ENCODE results near the gene ZNF599. TPM values are rescaled to one million over a fixed set of nuclear protein-coding genes. Genes with fewer than 3 reads are reported as not detected.
A peak's percentile ranks its signal among the peaks of the same experiment; 100 is the strongest.

The ZNF599 gene
- total and polyA plus RNA-seq, 2 of the 13 experiments (the other 11 are each of a cell fraction or from before 2014, with no cell fraction given) = 5.8 to 7.3 TPM

- no peaks in the 10 kb centered on the region; a peak in 1 of 5 replicates for H3K27me3 ChIP-seq (ENCODE audit: control insufficient read depth in 1 of 2, insufficient read depth in 2 of 2, low read length in 2 of 2)
- H3K9me3 ChIP-seq (ENCODE audit: low read length) = no peaks in the 10 kb centered on the region
- TSS peak; percentile 91 for BruUV-seq (replicated peaks)
- H2AFZ ChIP-seq (ENCODE audit: low read length) = peak overlapping the region; percentile 82
- ChIA-PET POLR2A (interaction anchor here (1.0 to 1.7 kb wide), 5 partner anchors 13 to 306 kb away, joined by 3 to 10 read pairs (median 4); partner anchors contain the start of gene ZNF30), CTCF (ENCODE audit: low intra/inter-chr PET ratio, low total read pairs) (no interaction called here)
- H3K9ac ChIP-seq (ENCODE audit: insufficient read depth, low read depth, low read length) = peak overlapping the region; percentile 91
- ATAC-seq = no peak; the same call in 2 of the 3 replicates
- H3K27ac ChIP-seq (ENCODE audit: extremely low read length, insufficient read depth, low read length) = peak overlapping the region; percentile 98
- in situ Hi-C loops (cut with HindIII; ENCODE audit: extremely low pct_ligation_motif_present, low pct_unique_long_range_greater_than_20kb) = no loop called here
- no peak for FAIRE-seq
- WGBS (ENCODE audit: low lambda C conversion rate) = 6% methylated on average over 8 of the region's 13 CpGs
- H4K20me1 ChIP-seq (ENCODE audit: insufficient read depth, low read length) = no peaks in the 10 kb centered on the region
- intact Hi-C loops (cut with micrococcal nuclease; ENCODE audit: unreplicated experiment) = loop anchor here (1.0 kb wide), 1 partner anchor 193 kb away; the partner anchor contains the start of gene ZNF30
- H3K4me3 ChIP-seq (replicated peaks in 1 of 3; ENCODE audit: insufficient read depth in 1 of 3, low read depth in 2 of 3, low read length in 3 of 3) = peak overlapping the region; percentile 75 to 79 (median 78)
- H3K4me2 ChIP-seq (ENCODE audit: low read depth, low read length) = peak overlapping the region; percentile 94
- peaks cover 0 to 2% of the 10 kb centered on the region in 2 experiments; a peak in 1 of 5 replicates for H3K36me3 ChIP-seq (replicated peaks in 1 of 2; ENCODE audit: control insufficient read depth in 1 of 2, insufficient read depth in 2 of 2, low read length in 2 of 2)
- peaks cover 34% of the 10 kb centered on the region for H3K4me1 ChIP-seq (ENCODE audit: insufficient read depth, low read length)
- peaks cover 7% of the 10 kb centered on the region for H3K79me2 ChIP-seq (ENCODE audit: insufficient read depth, low read length)
- peak; percentile 80 for DNase-seq (ENCODE audit: low spot score)
- TF ChIP-seq, protein P1, sequence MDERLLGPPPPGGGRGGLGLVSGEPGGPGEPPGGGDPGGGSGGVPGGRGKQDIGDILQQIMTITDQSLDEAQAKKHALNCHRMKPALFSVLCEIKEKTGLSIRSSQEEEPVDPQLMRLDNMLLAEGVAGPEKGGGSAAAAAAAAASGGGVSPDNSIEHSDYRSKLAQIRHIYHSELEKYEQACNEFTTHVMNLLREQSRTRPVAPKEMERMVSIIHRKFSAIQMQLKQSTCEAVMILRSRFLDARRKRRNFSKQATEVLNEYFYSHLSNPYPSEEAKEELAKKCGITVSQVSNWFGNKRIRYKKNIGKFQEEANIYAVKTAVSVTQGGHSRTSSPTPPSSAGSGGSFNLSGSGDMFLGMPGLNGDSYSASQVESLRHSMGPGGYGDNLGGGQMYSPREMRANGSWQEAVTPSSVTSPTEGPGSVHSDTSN (CRISPR knock-in tag; IDR thresholded peaks at IDR 0.05) = no peak
- no peak for TF ChIP-seq ARHGAP35 (CRISPR knock-in tag; IDR thresholded peaks at IDR 0.05; ENCODE audit: borderline replicate concordance)
- no peak for TF ChIP-seq MIER2 (CRISPR knock-in tag; IDR thresholded peaks at IDR 0.05)
- peak; percentile 8; the same call in 1 of the 2 replicates for TF ChIP-seq ZNF749 (CRISPR knock-in tag; IDR thresholded peaks at IDR 0.05; ENCODE audit: borderline replicate concordance)
- TF ChIP-seq ZNF264 (CRISPR knock-in tag; IDR thresholded peaks at IDR 0.05) = no peak
- no peak; the same call in 1 of the 2 replicates for TF ChIP-seq ZNF878 (CRISPR knock-in tag; IDR thresholded peaks at IDR 0.05)
- TF ChIP-seq ZNF598 (CRISPR knock-in tag; IDR thresholded peaks at IDR 0.05; ENCODE audit: borderline replicate concordance) = no peak
- peak; percentile 17; the same call in 1 of the 2 replicates for TF ChIP-seq RBAK (CRISPR knock-in tag; IDR thresholded peaks at IDR 0.05)
- no peak for TF ChIP-seq ZNF274 (CRISPR knock-in tag; IDR thresholded peaks at IDR 0.05)
- no peak for TF ChIP-seq ZNF318 (CRISPR knock-in tag; IDR thresholded peaks at IDR 0.05)
- 0 out of 2 replicates have a peak, but pooled peaks have one; percentile 17 for TF ChIP-seq HOXA3 (CRISPR knock-in tag; IDR thresholded peaks at IDR 0.05)
- no peak for TF ChIP-seq ZNF556 (CRISPR knock-in tag; IDR thresholded peaks at IDR 0.05; ENCODE audit: borderline replicate concordance)
- no peak for TF ChIP-seq ZNF460 (CRISPR knock-in tag; IDR thresholded peaks at IDR 0.05; ENCODE audit: borderline replicate concordance)
- TF ChIP-seq FOXJ3 (CRISPR knock-in tag; IDR thresholded peaks at IDR 0.05; ENCODE audit: borderline replicate concordance) = no peak; the same call in 1 of the 2 replicates
- TF ChIP-seq ZBTB20 (CRISPR knock-in tag; IDR thresholded peaks at IDR 0.05; ENCODE audit: borderline replicate concordance, low read depth) = no peak
- TF ChIP-seq KAT2B (IDR thresholded peaks at IDR 0.05; ENCODE audit: borderline replicate concordance, low read depth, low read length) = no peak
These were observed 39.7 kb downstream of the ZNF599 start for GRCh38 chr19:34733266-34733745.

Measured in HepG2 (cell line).